GM12891 (cell line): ENCODE results near the gene YWHAQ.
A peak's percentile ranks its signal among the peaks of the same experiment; 100 is the strongest.

Experiments
- DNase-seq: peaks from one replicate; pipeline ENCODE4 v3.0.0; 2011; ENCODE audit warnings: low spot score; ENCODE audit not compliant: insufficient read length
- FAIRE-seq: peaks from 2 replicates; lab custom pipeline; 2011; peaks lifted over from hg19 to GRCh38; lab: Jason Lieb, UNC
- PAX5 ChIP-seq: IDR thresholded peaks from 2 replicates; pipeline ENCODE4 v1.6.1; 2011; ENCODE audit warnings: low read length, moderate library complexity, mild to moderate bottlenecking; ENCODE audit not compliant: insufficient read depth, severe bottlenecking
- POLR2A ChIP-seq: IDR thresholded peaks from 2 replicates; pipeline ENCODE4 v1.6.1; 2011; ENCODE audit warnings: low read depth, low read length, control low read depth
- POLR2AphosphoS5 ChIP-seq: IDR thresholded peaks from 2 replicates; pipeline ENCODE4 v1.6.1; 2011; ENCODE audit warnings: low read depth, low read length, control low read depth
- POU2F2 ChIP-seq: IDR thresholded peaks from 2 replicates; pipeline ENCODE4 v1.6.1; 2011; ENCODE audit warnings: low read depth, mild to moderate bottlenecking, control low read depth, low read length, moderate library complexity
- SPI1 ChIP-seq: IDR thresholded peaks from 2 replicates; pipeline ENCODE4 v1.6.1; 2011; ENCODE audit warnings: low read depth, low read length, control low read depth
- TAF1 ChIP-seq: IDR thresholded peaks from 2 replicates; pipeline ENCODE4 v1.6.1; 2011; ENCODE audit warnings: low read depth, low read length, control low read depth

Gene YWHAQ

DNA sequence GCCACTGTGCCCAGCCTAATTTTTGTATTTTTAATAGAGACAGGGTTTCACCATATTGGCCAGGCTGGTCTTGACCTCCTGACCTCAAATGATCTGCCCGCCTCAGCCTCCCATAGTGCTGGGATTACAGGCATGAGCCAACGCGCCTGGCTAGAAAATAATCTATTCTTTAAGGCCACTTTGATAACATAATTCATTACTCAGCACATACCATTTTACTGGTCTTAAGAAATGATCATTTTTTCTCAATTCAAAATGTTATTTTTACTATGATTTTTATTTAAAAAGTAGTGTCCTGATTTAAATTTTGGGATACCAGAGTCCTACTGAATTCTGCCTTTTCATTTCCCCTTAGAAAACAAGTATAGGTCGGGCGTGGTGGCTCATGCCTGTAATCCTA, 48.2 kb downstream of the YWHAQ start:
- no peak for FAIRE-seq
- no peak for TF ChIP-seq POU2F2
- no peak for TF ChIP-seq TAF1
- no peak for TF ChIP-seq PAX5
- no peak for TF ChIP-seq SPI1
- no peak for TF ChIP-seq POLR2A
- TF ChIP-seq POLR2AphosphoS5: no peak

DNA sequence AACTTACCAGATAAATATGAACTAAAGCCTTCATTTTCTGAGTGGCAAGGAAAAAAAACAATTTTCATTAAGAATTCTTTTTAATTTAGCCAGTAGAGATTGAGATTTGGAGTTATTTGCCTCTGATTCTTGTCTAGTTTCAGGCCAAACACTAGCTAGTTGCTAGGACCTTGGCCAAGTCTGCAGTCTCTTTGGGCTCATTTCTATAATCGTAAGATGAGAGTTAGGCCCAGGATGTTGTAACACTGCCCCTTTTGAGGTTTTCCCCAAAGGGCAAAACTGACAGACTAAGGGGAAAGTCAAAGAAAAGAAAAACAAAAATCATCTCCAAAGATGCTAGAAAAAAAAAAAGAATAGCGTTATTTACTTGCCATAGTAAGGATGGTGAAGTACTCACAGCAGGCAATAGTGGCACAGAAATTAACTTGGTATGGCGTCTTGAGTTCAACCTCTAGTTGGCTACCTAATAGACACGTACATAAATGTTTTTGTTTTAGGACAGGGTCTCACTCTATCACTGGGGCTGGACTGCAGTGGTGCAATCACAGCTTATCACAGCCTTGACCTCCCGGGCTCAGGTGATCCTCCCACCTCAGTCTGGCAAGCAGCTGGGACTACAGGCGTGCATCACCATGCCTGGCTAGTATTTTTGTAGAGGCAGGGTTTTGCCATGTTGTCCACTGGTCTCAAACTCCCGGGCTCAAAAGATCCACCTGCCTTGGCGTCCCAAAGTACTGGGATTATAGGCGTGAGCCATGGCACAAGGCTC, 52.1 kb downstream of the YWHAQ start:
- DNase-seq (no peak), FAIRE-seq (no peak)
- TF ChIP-seq TAF1 (no peak), PAX5 (no peak), POLR2AphosphoS5 (no peak)

More for the DNA sequence above, 48.2 kb downstream of the YWHAQ start:
- DNase-seq: no peak

DNA sequence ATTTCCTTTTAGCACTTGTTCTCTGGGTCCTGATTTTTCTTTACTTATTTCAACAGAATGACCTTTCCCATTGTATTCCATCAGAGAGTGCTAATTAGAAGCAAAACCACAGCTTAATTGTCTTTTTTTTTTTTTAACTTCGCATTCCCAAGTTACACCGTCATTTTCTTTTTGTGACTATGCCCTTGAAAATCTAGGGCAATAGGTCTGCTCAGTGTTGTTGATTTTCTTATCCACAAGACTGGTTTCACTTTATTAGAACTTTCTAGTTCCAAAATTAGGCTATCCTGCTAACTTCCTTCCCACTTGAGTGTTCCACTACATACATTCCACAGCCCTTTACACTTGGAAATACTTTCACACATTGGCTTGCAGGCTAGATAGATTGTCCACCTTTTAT, 56.5 kb downstream of the YWHAQ start:
- TF ChIP-seq POLR2AphosphoS5: no peak
- no peak for TF ChIP-seq TAF1
- no peak for TF ChIP-seq SPI1
- TF ChIP-seq POU2F2: no peak
- no peak for TF ChIP-seq POLR2A
- no peak for TF ChIP-seq PAX5
- FAIRE-seq (no peak), DNase-seq (no peak)

DNA sequence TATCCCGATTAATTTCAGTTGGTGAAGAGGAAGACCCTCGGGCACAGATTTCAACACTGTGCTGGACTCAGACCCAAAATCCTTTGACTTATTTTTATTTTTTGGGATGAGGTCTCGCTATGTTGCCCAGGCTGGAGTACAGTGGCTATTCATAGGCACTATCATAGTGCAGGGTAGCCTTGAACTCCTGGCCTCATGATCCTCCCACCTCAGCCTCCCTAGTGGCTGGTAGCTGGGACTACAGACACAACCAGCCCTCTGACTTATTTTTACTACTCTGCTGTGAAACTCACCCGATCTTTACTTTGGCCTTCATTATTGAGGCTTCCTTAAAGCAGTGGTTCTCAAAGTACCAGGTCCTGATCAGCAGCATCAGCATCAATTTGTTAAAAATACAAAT, 57.0 kb downstream of the YWHAQ start:
- FAIRE-seq: no peak

DNA sequence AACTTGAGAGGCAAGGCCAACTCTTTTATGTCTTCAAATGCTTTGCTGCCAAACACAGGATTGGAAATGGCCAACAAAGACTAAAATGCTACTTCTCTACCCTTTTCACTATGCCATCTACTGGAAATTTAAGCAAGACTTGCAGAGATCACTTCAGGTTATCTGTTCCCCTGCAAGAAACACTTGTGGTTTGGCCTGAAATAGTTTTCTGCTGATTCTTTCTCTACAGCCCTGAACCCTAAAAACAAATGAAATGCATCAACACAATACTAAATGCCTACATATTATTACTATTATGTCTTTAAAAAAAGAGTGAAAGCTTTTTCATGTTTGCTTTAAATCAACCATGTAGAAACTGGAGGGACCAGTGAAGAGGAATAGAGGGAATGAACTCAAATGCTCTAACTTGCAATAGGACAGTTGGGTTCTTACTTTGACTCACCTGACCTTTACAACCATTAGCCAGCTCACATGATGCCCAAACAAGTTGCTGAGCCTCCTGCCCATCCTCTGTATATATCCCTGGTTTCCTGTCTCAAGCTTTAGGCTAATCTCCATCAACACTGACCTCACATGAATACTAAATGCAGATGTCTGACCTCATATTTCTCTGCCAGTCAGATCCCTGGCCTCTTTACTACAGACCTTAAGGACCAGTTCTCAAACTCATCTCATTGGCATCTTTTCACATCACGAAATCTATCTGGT, 57.6 kb downstream of the YWHAQ start:
- no peak for DNase-seq
- FAIRE-seq: no peak
- TF ChIP-seq PAX5: no peak
- no peak for TF ChIP-seq TAF1
- TF ChIP-seq POLR2AphosphoS5: no peak
- no peak for TF ChIP-seq POLR2A
- TF ChIP-seq SPI1: no peak
- no peak for TF ChIP-seq POU2F2

More for the DNA sequence above, 57.0 kb downstream of the YWHAQ start:
- DNase-seq: no peak
- TF ChIP-seq TAF1: no peak
- TF ChIP-seq SPI1: no peak
- TF ChIP-seq POU2F2: no peak
- TF ChIP-seq POLR2A: no peak
- no peak for TF ChIP-seq PAX5
- TF ChIP-seq POLR2AphosphoS5: no peak

- DNase-seq (no peak), FAIRE-seq (no peak)
- TF ChIP-seq PAX5 (no peak), POLR2AphosphoS5 (no peak), POU2F2 (no peak), TAF1 (no peak)
Observed at GRCh38 chr2:9570182-9571060, 60.4 kb downstream of the YWHAQ start.

GRCh38 chr2:9565436-9566153, 65.2 kb downstream of the YWHAQ start:
- FAIRE-seq (no peak), DNase-seq (no peak)
- TF ChIP-seq SPI1 (no peak), PAX5 (no peak), POU2F2 (no peak), POLR2AphosphoS5 (no peak), TAF1 (no peak), POLR2A (no peak)

DNA sequence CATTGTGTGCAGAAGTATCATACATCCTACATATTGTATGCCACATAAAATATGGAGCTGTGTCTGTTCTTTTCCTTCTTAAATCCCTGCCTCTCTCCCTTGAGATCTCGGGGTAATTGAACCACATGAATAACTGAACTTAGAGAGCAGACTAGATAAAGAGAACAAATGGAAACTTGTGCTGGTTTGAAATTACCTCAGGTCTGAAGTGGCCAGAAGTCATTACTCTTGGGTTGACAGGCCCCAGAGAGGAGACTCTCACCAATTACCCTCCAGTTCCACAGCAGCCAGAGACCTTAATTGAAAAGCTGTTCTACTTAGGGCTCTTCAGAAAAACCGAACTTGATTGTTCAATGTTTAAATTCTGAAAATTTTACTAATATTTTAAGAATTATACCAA, 70.2 kb downstream of the YWHAQ start:
- TF ChIP-seq POLR2AphosphoS5: no peak
- no peak for TF ChIP-seq TAF1
- TF ChIP-seq POLR2A: no peak
- no peak for TF ChIP-seq POU2F2
- DNase-seq (no peak), FAIRE-seq (no peak)

- TF ChIP-seq PAX5 (no peak), TAF1 (no peak), POLR2A (no peak), POLR2AphosphoS5 (no peak), SPI1 (peak; percentile 55; the same call in 1 of the 2 replicates), POU2F2 (no peak)
- DNase-seq (no peak), FAIRE-seq (no peak)
Observed at GRCh38 chr2:9558948-9559381, 71.8 kb downstream of the YWHAQ start.
